Spleen (tissue), 7 donors: Measurements from ENCODE around the gene CPNE6.

Experiments used
- POLR2A ChIP-seq, 3 donors: fragments of 450-650 bp; IDR thresholded peaks; one replicate each; pipeline ENCODE4 v1.5.1; 2017; ENCODE audit warnings: antibody characterized with exemption in 3 of 3, mild to moderate bottlenecking in 1 of 3
- POLR2AphosphoS5 ChIP-seq, 3 donors: sonication (generic); formaldehyde crosslinking; IDR thresholded peaks; one replicate each; pipeline ENCODE4 v1.5.1; 2017; ENCODE audit warnings: antibody characterized with exemption in 3 of 3
- TF ChIP-seq, protein P1 (sequence below), 11 experiments: fragments of 200-600 bp in 7 of 11; fragments of 450-650 bp in 4 of 11; sonication (generic) in 4 of 11; IDR thresholded peaks in 8 of 11; conservative IDR thresholded peaks in 3 of 11; 1 replicate in 7 of 11; 2 replicates in 4 of 11; pipeline versions ENCODE4 v1.4.0 to v1.8.0; 2016 to 2021; ENCODE audit warnings: antibody characterized with exemption in 11 of 11, inconsistent platforms in 4 of 11, mild to moderate bottlenecking in 1 of 11
- donor health status: DM: no; HTN: no; CAD: no; lungs with moderate emphysema.
- donor health status: DM: no; HTN: no; CAD: no.
- donor health status: DM: no; HTN: no; CAD: no.

DNA sequence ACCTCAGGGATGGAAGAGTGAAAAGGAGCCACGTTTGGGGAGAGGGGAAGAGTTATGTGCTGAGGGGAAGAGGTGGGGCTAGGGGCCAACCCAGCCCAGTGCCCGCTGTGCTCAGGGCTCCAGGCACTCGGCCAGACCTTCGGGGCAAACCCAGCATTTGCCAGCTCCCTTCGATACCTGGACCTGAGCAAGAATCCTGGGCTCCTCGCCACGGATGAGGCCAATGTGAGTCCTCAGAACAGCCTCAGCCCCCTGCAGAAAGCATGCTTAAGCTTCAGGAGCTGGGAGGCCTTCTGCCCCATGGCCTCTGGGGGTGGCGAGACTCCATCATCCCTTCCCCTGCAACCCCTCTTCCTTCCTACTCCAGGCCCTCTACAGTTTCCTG, 14.6 kb upstream of the CPNE6 start:
- TF ChIP-seq, protein P1, sequence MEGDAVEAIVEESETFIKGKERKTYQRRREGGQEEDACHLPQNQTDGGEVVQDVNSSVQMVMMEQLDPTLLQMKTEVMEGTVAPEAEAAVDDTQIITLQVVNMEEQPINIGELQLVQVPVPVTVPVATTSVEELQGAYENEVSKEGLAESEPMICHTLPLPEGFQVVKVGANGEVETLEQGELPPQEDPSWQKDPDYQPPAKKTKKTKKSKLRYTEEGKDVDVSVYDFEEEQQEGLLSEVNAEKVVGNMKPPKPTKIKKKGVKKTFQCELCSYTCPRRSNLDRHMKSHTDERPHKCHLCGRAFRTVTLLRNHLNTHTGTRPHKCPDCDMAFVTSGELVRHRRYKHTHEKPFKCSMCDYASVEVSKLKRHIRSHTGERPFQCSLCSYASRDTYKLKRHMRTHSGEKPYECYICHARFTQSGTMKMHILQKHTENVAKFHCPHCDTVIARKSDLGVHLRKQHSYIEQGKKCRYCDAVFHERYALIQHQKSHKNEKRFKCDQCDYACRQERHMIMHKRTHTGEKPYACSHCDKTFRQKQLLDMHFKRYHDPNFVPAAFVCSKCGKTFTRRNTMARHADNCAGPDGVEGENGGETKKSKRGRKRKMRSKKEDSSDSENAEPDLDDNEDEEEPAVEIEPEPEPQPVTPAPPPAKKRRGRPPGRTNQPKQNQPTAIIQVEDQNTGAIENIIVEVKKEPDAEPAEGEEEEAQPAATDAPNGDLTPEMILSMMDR (IDR thresholded peaks at IDR 0.05 in 8 of 11, conservative IDR thresholded peaks at IDR 0.05 in 3 of 11) = no peak
- TF ChIP-seq POLR2A (IDR thresholded peaks at IDR 0.05) (no peak), POLR2AphosphoS5 (IDR thresholded peaks at IDR 0.05) (no peak)
